ENCODE results near the gene CIPC.

Gene CIPC

DNA sequence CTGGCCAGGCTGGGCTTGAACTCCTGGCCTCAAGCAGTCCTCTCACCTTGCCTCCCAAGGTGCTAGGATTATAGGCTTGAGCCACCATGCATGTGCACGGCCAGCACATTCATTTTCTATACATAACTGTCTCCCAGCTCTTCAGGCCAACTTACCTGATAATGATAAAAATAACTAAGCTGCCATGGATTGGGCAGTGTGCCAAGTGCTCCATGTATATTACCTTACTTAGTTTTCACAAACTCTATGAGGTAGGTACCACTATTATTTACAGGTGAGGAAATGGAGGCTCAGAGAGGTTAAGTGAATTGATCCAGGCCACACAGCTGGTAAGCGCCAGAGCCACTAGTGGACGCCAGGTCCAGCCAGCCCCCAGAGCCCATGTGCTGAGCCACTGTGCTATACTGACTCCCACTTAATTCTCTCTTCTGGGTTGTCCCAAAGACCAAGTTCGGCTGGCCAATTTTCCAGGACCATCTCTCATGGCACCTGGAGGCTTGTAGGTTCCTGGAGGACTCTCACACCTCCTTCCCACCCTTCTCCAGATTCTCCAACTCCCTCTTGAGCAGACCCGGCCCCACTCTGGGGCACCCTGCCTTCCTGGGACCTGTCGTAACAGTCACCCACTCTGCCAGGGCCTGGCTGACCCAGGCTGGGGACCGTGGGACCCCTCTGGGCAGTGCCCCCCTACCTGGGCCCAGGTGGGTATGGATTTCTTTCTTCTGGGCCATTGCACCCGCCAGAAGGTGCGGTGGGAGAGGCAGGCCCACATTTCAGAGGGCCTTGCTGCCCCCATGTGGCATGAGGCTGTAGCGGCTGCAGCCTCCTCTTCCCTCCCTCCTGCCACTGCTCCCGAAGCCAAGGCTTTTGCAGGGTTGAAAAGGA lies 30.2 kb upstream of the CIPC start:
- H3K9me3 Mint-ChIP-seq: no peaks in the 10 kb centered on the region
- H3K27ac Mint-ChIP-seq: no peak overlapping the region
- TF ChIP-seq, protein P1, sequence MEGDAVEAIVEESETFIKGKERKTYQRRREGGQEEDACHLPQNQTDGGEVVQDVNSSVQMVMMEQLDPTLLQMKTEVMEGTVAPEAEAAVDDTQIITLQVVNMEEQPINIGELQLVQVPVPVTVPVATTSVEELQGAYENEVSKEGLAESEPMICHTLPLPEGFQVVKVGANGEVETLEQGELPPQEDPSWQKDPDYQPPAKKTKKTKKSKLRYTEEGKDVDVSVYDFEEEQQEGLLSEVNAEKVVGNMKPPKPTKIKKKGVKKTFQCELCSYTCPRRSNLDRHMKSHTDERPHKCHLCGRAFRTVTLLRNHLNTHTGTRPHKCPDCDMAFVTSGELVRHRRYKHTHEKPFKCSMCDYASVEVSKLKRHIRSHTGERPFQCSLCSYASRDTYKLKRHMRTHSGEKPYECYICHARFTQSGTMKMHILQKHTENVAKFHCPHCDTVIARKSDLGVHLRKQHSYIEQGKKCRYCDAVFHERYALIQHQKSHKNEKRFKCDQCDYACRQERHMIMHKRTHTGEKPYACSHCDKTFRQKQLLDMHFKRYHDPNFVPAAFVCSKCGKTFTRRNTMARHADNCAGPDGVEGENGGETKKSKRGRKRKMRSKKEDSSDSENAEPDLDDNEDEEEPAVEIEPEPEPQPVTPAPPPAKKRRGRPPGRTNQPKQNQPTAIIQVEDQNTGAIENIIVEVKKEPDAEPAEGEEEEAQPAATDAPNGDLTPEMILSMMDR (IDR thresholded peaks at IDR 0.05): peak; percentile 85
- peak; percentile 72 for DNase-seq
- H3K4me3 Mint-ChIP-seq: no peak overlapping the region
- peaks cover 4% of the 10 kb centered on the region for H3K36me3 Mint-ChIP-seq (ENCODE audit: low read depth)
- peaks cover 8% of the 10 kb centered on the region for H3K27me3 Mint-ChIP-seq (ENCODE audit: low read depth, poor library complexity)
- peaks cover 69% of the 10 kb centered on the region for H3K4me1 Mint-ChIP-seq

DNA sequence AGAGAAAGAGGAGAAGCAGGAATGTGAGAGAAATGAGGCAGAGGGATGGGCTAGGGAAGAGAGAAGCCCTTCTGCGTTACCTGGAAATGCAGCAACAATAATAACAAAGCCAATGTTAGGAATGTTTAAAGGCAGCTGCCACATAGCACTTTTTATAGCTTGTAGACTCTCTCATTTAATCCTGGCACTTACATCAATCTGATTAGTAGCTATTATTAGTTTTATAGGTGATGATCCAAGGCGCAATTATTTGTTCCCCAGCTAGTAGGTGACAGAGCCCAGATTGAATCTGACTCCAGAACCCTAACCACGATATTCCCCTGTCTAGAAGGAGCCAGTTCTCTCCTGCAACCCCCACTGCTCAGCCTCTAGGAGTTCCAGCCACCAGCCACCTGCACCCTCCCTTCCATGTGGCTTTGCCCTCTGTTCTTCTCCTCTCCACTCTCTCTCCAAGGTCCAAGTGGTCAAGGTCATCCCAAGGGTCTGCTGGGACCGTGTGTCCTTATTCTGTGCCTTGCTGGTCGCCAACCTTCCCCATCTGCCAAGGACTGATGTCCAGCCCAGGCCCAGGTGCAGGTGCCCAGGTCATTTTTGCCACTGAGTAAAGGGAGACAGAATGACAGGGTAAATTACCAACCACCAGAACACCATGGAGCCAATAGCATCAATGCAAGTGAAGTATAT lies 29.4 kb upstream of the CIPC start:
- Mint-ChIP-seq H3K4me1 (peaks cover 66% of the 10 kb centered on the region), H3K27me3 (ENCODE audit: low read depth, poor library complexity) (peaks cover 8% of the 10 kb centered on the region), H3K4me3 (no peak overlapping the region), H3K36me3 (ENCODE audit: low read depth) (peaks cover 4% of the 10 kb centered on the region), H3K9me3 (no peaks in the 10 kb centered on the region), H3K27ac (no peak overlapping the region)
- no peak for DNase-seq
- TF ChIP-seq, protein P1 (IDR thresholded peaks at IDR 0.05): no peak

DNA sequence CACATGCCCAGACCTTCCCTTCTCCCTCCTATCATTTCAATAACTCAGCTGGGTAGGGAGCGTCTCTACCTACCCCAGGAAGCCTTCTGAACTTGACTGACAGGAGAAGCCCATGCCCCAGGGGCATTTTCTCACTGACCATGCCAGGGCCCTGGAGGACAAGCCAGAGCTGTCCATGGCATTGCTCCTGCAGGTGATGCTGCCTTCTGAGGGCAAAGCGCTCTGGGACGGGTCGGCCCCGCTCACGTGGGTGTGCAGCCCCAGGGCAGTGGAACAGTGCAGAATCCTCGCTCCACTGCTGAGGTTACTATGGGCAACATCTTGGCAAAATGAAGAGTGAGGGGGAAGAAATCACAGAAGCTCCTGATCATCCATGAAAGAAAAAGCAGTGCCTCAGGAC lies 28.5 kb upstream of the CIPC start:
- Mint-ChIP-seq H3K4me1 (peaks cover 71% of the 10 kb centered on the region), H3K9me3 (peaks cover 8% of the 10 kb centered on the region), H3K4me3 (no peak overlapping the region), H3K27ac (no peak overlapping the region), H3K36me3 (ENCODE audit: low read depth) (peaks cover 12% of the 10 kb centered on the region), H3K27me3 (ENCODE audit: low read depth, poor library complexity) (peaks cover 8% of the 10 kb centered on the region)
- TF ChIP-seq, protein P1 (IDR thresholded peaks at IDR 0.05): no peak
- no peak for DNase-seq

DNA sequence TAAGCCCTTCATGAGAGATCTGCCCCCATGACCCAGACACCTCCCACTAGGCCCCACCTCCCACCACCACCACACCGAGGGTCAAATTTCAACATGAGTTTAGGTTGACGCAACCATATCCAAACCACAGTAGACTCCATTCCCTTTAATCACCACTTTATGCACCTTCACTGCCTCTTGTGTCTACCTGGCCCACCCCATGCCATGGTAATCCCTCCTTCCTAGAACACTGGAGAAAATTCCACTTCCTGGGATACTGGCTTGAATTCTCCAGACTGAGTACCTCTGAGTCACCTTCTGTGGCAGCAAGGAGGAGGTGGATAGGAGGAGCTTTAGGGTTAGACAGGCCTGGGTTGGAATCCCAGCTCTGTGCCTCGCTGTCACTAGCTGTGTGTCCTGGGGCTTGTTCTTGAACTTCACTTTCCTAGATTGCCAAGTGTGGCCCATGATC lies 26.1 kb upstream of the CIPC start:
- H3K27me3 Mint-ChIP-seq (ENCODE audit: low read depth, poor library complexity): peaks cover 3% of the 10 kb centered on the region
- TF ChIP-seq, protein P1 (IDR thresholded peaks at IDR 0.05): no peak
- peak overlapping the region; percentile 22 for H3K4me3 Mint-ChIP-seq
- H3K9me3 Mint-ChIP-seq: peaks cover 8% of the 10 kb centered on the region
- H3K36me3 Mint-ChIP-seq (ENCODE audit: low read depth): peaks cover 9% of the 10 kb centered on the region
- DNase-seq: no peak
- H3K27ac Mint-ChIP-seq: peak overlapping the region; percentile 91
- peaks cover 76% of the 10 kb centered on the region for H3K4me1 Mint-ChIP-seq

DNA sequence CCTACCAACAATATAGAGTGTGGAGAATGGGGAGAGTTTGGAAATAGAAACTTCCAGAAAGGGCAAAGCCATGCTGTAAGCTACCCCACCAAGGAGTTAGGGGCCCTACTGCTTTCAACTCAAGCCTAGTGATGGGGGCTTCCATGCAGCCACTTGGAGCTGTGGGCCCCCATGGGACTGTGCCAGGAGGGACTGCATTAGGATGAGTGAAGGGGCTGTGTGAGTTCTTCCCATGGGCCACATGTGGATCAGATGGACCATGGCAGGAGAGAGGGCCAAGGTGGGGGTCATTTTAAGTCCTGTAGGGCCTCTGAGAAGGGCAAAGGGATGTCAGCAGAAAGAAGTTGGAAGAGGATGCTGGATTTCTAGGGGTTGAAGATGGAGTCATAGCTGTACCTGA lies 23.1 kb upstream of the CIPC start:
- Mint-ChIP-seq H3K4me3 (peak overlapping the region; percentile 67), H3K4me1 (peaks cover 78% of the 10 kb centered on the region), H3K27me3 (ENCODE audit: low read depth, poor library complexity) (peaks cover 3% of the 10 kb centered on the region), H3K9me3 (peaks cover 13% of the 10 kb centered on the region), H3K36me3 (ENCODE audit: low read depth) (peaks cover 12% of the 10 kb centered on the region), H3K27ac (peak overlapping the region; percentile 66)
- no peak for DNase-seq
- TF ChIP-seq, protein P1 (IDR thresholded peaks at IDR 0.05): no peak
